WTC11 (cell line): ENCODE results near the gene ACTRT3. TPM values are rescaled to one million over a fixed set of nuclear protein-coding genes. Genes with fewer than 3 reads are reported as not detected.

ENCODE experiments used
- ATAC-seq: fragments of 200-7000 bp; cut with Tn5 transposase; 2 replicates; pipeline ENCODE4 v1.10.0; 2021; ENCODE audit warnings: mild to moderate bottlenecking, moderate library complexity
- CTCF ChIA-PET: fragments of 300-600 bp; sonication (Branson Sonifier 250); formaldehyde crosslinking; loops from one replicate; lab custom pipeline; 2021; ENCODE audit warnings: antibody characterized with exemption; lab: Charles Lee
- POLR2A ChIA-PET: fragments of 350-600 bp; sonication (Branson Sonifier 250); formaldehyde crosslinking; loops from one replicate; lab custom pipeline; 2021; ENCODE audit warnings: antibody characterized with exemption; lab: Charles Lee
- DNase-seq: peaks from one replicate; pipeline ENCODE4 v3.0.0; 2021; ENCODE audit warnings: low spot score
- H3K27ac Mint-ChIP-seq: 2 replicates; pipeline ENCODE4 v1.8.0; 2021; ENCODE audit warnings: mixed read lengths
- H3K27me3 Mint-ChIP-seq: 2 replicates; pipeline ENCODE4 v1.8.0; 2021; ENCODE audit warnings: low read depth, mild to moderate bottlenecking, moderate library complexity, mixed read lengths
- H3K36me3 Mint-ChIP-seq: 2 replicates; pipeline ENCODE4 v1.8.0; 2021; ENCODE audit warnings: mixed read lengths
- H3K4me1 Mint-ChIP-seq: 2 replicates; pipeline ENCODE4 v1.8.0; 2022; ENCODE audit warnings: mixed read lengths
- H3K4me3 Mint-ChIP-seq: 2 replicates; pipeline ENCODE4 v1.8.0; 2021; ENCODE audit warnings: mild to moderate bottlenecking, moderate library complexity, mixed read lengths
- H3K9me3 Mint-ChIP-seq: 2 replicates; pipeline ENCODE4 v1.8.0; 2021; ENCODE audit warnings: mixed read lengths
- AR ChIP-seq: fragments of 250-450 bp; sonication (Bioruptor Pico); IDR thresholded peaks from 2 replicates; pipeline ENCODE4 v1.9.0; 2021; ENCODE audit warnings: mild to moderate bottlenecking
- ATF1 ChIP-seq: sonication (generic); formaldehyde crosslinking; IDR thresholded peaks from 2 replicates; pipeline ENCODE4 v1.8.1; 2023; ENCODE audit warnings: mild to moderate bottlenecking, moderate library complexity, missing genetic modification reagents
- ATF2 ChIP-seq: sonication (generic); formaldehyde crosslinking; IDR thresholded peaks from 2 replicates; pipeline ENCODE4 v1.8.1; 2022; ENCODE audit warnings: low read depth, missing genetic modification reagents, borderline replicate concordance
- CDX4 ChIP-seq: fragments of 250-450 bp; sonication (Bioruptor Pico); IDR thresholded peaks from 2 replicates; pipeline ENCODE4 v1.9.0; 2021; ENCODE audit warnings: moderate library complexity, mild to moderate bottlenecking, inconsistent platforms, borderline replicate concordance
- ELF4 ChIP-seq: sonication (generic); formaldehyde crosslinking; IDR thresholded peaks from 2 replicates; pipeline ENCODE4 v1.8.1; 2022; ENCODE audit warnings: low read depth, mild to moderate bottlenecking, moderate library complexity, missing genetic modification reagents
- FOXP1 ChIP-seq: sonication (generic); formaldehyde crosslinking; IDR thresholded peaks from 2 replicates; pipeline ENCODE4 v1.8.0; 2022; ENCODE audit warnings: missing genetic modification reagents, mild to moderate bottlenecking, moderate library complexity, borderline replicate concordance
- FOXP4 ChIP-seq: sonication (generic); formaldehyde crosslinking; IDR thresholded peaks from 2 replicates; pipeline ENCODE4 v1.8.0; 2022; ENCODE audit warnings: mild to moderate bottlenecking, missing genetic modification reagents
- GABPB1 ChIP-seq: sonication (generic); formaldehyde crosslinking; IDR thresholded peaks from 2 replicates; pipeline ENCODE4 v1.8.1; 2023; ENCODE audit warnings: mild to moderate bottlenecking, missing genetic modification reagents
- GRHL2 ChIP-seq: fragments of 250-450 bp; sonication (Bioruptor Pico); IDR thresholded peaks from 2 replicates; pipeline ENCODE4 v1.8.0; 2022; ENCODE audit warnings: mild to moderate bottlenecking, moderate library complexity; ENCODE audit not compliant: insufficient replicate concordance, severe bottlenecking
- GTF2I ChIP-seq: fragments of 250-450 bp; sonication (Bioruptor Pico); conservative IDR thresholded peaks from 2 replicates; pipeline ENCODE4 v1.4.0; 2021; ENCODE audit warnings: mild to moderate bottlenecking
- HMGXB4 ChIP-seq: sonication (generic); formaldehyde crosslinking; IDR thresholded peaks from 2 replicates; pipeline ENCODE4 v1.8.1; 2023; ENCODE audit warnings: mild to moderate bottlenecking, moderate library complexity, missing genetic modification reagents
- KAT7 ChIP-seq: sonication (generic); formaldehyde crosslinking; IDR thresholded peaks from 2 replicates; pipeline ENCODE4 v1.8.1; 2023; ENCODE audit warnings: missing genetic modification reagents, mild to moderate bottlenecking, borderline replicate concordance
- MXD4 ChIP-seq: fragments of 250-450 bp; sonication (Bioruptor Pico); IDR thresholded peaks from 2 replicates; pipeline ENCODE4 v1.8.0; 2021; ENCODE audit warnings: mild to moderate bottlenecking, moderate library complexity, borderline replicate concordance
- MYBL2 ChIP-seq: sonication (generic); formaldehyde crosslinking; IDR thresholded peaks from 2 replicates; pipeline ENCODE4 v1.8.1; 2023; ENCODE audit warnings: mild to moderate bottlenecking, moderate library complexity, missing genetic modification reagents
- NFATC4 ChIP-seq: fragments of 250-450 bp; sonication (Bioruptor Pico); IDR thresholded peaks from 2 replicates; pipeline ENCODE4 v1.9.0; 2021; ENCODE audit warnings: mild to moderate bottlenecking
- NFYB ChIP-seq: sonication (generic); formaldehyde crosslinking; conservative IDR thresholded peaks from 2 replicates; pipeline ENCODE4 v1.8.0; 2022; ENCODE audit warnings: low read depth, missing genetic modification reagents
- RELA ChIP-seq: sonication (generic); formaldehyde crosslinking; IDR thresholded peaks from 2 replicates; pipeline ENCODE4 v1.8.1; 2022; ENCODE audit warnings: missing genetic modification reagents, mild to moderate bottlenecking, borderline replicate concordance
- SMAD3 ChIP-seq: sonication (generic); formaldehyde crosslinking; IDR thresholded peaks from 2 replicates; pipeline ENCODE4 v1.8.0; 2022; ENCODE audit warnings: missing genetic modification reagents, mild to moderate bottlenecking, borderline replicate concordance
- SMAD4 ChIP-seq: sonication (generic); formaldehyde crosslinking; IDR thresholded peaks from 2 replicates; pipeline ENCODE4 v1.8.0; 2022; ENCODE audit warnings: mild to moderate bottlenecking, missing genetic modification reagents
- TEAD1 ChIP-seq: sonication (generic); formaldehyde crosslinking; IDR thresholded peaks from 2 replicates; pipeline ENCODE4 v1.8.0; 2022; ENCODE audit warnings: mild to moderate bottlenecking, missing genetic modification reagents
- ZBTB43 ChIP-seq: sonication (generic); formaldehyde crosslinking; IDR thresholded peaks from 2 replicates; pipeline ENCODE4 v1.8.1; 2023; ENCODE audit warnings: mild to moderate bottlenecking, missing genetic modification reagents
- ZNF281 ChIP-seq: sonication (generic); formaldehyde crosslinking; IDR thresholded peaks from 2 replicates; pipeline ENCODE4 v1.8.0; 2023; ENCODE audit warnings: mild to moderate bottlenecking, missing genetic modification reagents
- ZNF317 ChIP-seq: sonication (generic); formaldehyde crosslinking; IDR thresholded peaks from 2 replicates; pipeline ENCODE4 v1.8.1; 2023; ENCODE audit warnings: low read depth, mild to moderate bottlenecking, moderate library complexity, missing genetic modification reagents, borderline replicate concordance
- ZNF416 ChIP-seq: fragments of 250-450 bp; sonication (Bioruptor Pico); IDR thresholded peaks from 2 replicates; pipeline ENCODE4 v1.9.0; 2021; ENCODE audit warnings: mild to moderate bottlenecking, inconsistent platforms
- total RNA-seq: library from RNA; stranded (reverse); gene quantifications from 3 replicates; pipeline ENCODE4 v1.2.3, GENCODE V29; 2021

The ACTRT3 gene
- total RNA-seq, 1 experiment from 2014 or later: 2.3 TPM

- ChIA-PET POLR2A (interaction anchor here (1.6 kb wide), 1 partner anchor 8 kb away, joined by 5 read pairs; the partner anchor contains the start of gene MYNN), CTCF (interaction anchor here (1.0 kb wide), 1 partner anchor 616 kb away, joined by 5 read pairs; no protein-coding TSS in a partner anchor)
- Mint-ChIP-seq H3K36me3 (peaks cover 3% of the 10 kb centered on the region; the same call in 1 of the 2 replicates), H3K9me3 (peaks cover 14% of the 10 kb centered on the region), H3K4me1 (peaks cover 9% of the 10 kb centered on the region), H3K27me3 (no peaks in the 10 kb centered on the region), H3K27ac (peak overlapping the region; percentile 96), H3K4me3 (peak overlapping the region; percentile 91)
- DNase-seq: no peak
- peak; percentile 2 for ATAC-seq
- TF ChIP-seq FOXP4 (CRISPR knock-in tag): peak; percentile 53; the same call in 1 of the 2 replicates
- TF ChIP-seq GRHL2 (CRISPR knock-in tag): no peak
- TF ChIP-seq KAT7 (CRISPR knock-in tag): no peak
- TF ChIP-seq ATF2 (CRISPR knock-in tag): no peak
- no peak for TF ChIP-seq GTF2I (CRISPR knock-in tag)
- TF ChIP-seq SMAD3 (CRISPR knock-in tag): no peak
- 0 out of 2 replicates have a peak, but pooled peaks have one; percentile 6 for TF ChIP-seq GABPB1 (CRISPR knock-in tag)
- TF ChIP-seq ZNF317 (CRISPR knock-in tag): 0 out of 2 replicates have a peak, but pooled peaks have one; percentile 23
- TF ChIP-seq CDX4 (CRISPR knock-in tag): no peak
- TF ChIP-seq NFYB (CRISPR knock-in tag): no peak
- 0 out of 2 replicates have a peak, but pooled peaks have one; percentile 17 for TF ChIP-seq FOXP1
- 0 out of 2 replicates have a peak, but pooled peaks have one; percentile 47 for TF ChIP-seq SMAD4 (CRISPR knock-in tag)
- TF ChIP-seq ATF1: no peak
- TF ChIP-seq ZNF416 (CRISPR knock-in tag): no peak
- TF ChIP-seq RELA: no peak
- TF ChIP-seq AR (CRISPR knock-in tag): no peak
- no peak for TF ChIP-seq NFATC4 (CRISPR knock-in tag)
- peak; percentile 88; the same call in 1 of the 2 replicates for TF ChIP-seq HMGXB4
- no peak for TF ChIP-seq ELF4 (CRISPR knock-in tag)
- TF ChIP-seq MYBL2 (CRISPR knock-in tag): no peak
- TF ChIP-seq ZBTB43 (CRISPR knock-in tag): 0 out of 2 replicates have a peak, but pooled peaks have one; percentile 56
- TF ChIP-seq ZNF281 (CRISPR knock-in tag): no peak
- TF ChIP-seq MXD4 (CRISPR knock-in tag): no peak
- TF ChIP-seq TEAD1 (CRISPR knock-in tag): no peak
Observed at GRCh38 chr3:169764312-169764881, 5.0 kb downstream of the ACTRT3 start.
